HG03342 (cell line): ENCODE results near the gene ZNF615.
"Not testable (repeated sequence)": the region's sequence is repeated elsewhere in the genome, so short reads cannot be mapped to it uniquely, and the experiment has no call there.

Experiments used
- ATAC-seq: cut with Tn5 transposase; IDR thresholded peaks from one replicate; pipeline ENCODE4 v1.9.1; 2021; ENCODE audit warnings: mild to moderate bottlenecking, moderate library complexity; ENCODE audit not compliant: unreplicated experiment

ZNF615 gene

GRCh38 chr19:51980926-51981325 is 27.1 kb downstream of the ZNF615 start:
- not testable (repeated sequence) for ATAC-seq

GRCh38 chr19:51980116-51980736 is 27.8 kb downstream of the ZNF615 start:
- no peak for ATAC-seq

GRCh38 chr19:51978882-51979281 is 29.1 kb downstream of the ZNF615 start:
- no peak for ATAC-seq

GRCh38 chr19:51977346-51977745 is 30.7 kb downstream of the ZNF615 start:
- ATAC-seq: no peak

GRCh38 chr19:51976852-51977251 is 31.2 kb downstream of the ZNF615 start:
- no peak for ATAC-seq

- ATAC-seq: not testable (repeated sequence)
Measured at GRCh38 chr19:51975787-51976186, 32.2 kb downstream of the ZNF615 start.

GRCh38 chr19:51971624-51972023 is 36.4 kb downstream of the ZNF615 start:
- no peak for ATAC-seq

GRCh38 chr19:51970718-51971117 is 37.3 kb downstream of the ZNF615 start:
- ATAC-seq: no peak

GRCh38 chr19:51965583-51965982 is 42.4 kb downstream of the ZNF615 start:
- ATAC-seq: no peak

GRCh38 chr19:51960621-51961233 is 47.3 kb downstream of the ZNF615 start:
- not testable (repeated sequence) for ATAC-seq

GRCh38 chr19:51959791-51960190 is 48.2 kb downstream of the ZNF615 start:
- no peak for ATAC-seq

- not testable (repeated sequence) for ATAC-seq
Measured at GRCh38 chr19:51957846-51958245, 50.2 kb downstream of the ZNF615 start.

GRCh38 chr19:51948975-51949374 is 59.0 kb downstream of the ZNF615 start:
- ATAC-seq: no peak

- ATAC-seq: no peak
Measured at GRCh38 chr19:51946602-51947001, 61.4 kb downstream of the ZNF615 start.

- ATAC-seq: no peak
Measured at GRCh38 chr19:51944798-51945552, 63.0 kb downstream of the ZNF615 start.
